OCI-LY7 (cell line): ENCODE results near the gene DLGAP4. TPM values are rescaled to one million over a fixed set of nuclear protein-coding genes. Genes with fewer than 3 reads are reported as not detected.

Experiments used
- BruUV-seq: library from RNA; stranded (reverse); fragments of 400-500 nt; replicated peaks from 2 replicates; lab custom pipeline; 2021; lab: Mats Ljungman, UMichigan
- CTCF ChIA-PET: fragments of 300-600 bp; sonication (Branson Sonifier 250); formaldehyde crosslinking; loops from one replicate; lab custom pipeline; 2022; ENCODE audit warnings: antibody characterized with exemption; ENCODE audit not compliant: unreplicated experiment; lab: Charles Lee
- POLR2A ChIA-PET: fragments of 300-600 bp; sonication (Branson Sonifier 250); formaldehyde crosslinking; loops from one replicate; lab custom pipeline; 2022; ENCODE audit warnings: antibody characterized with exemption; lab: Charles Lee
- DNase-seq: peaks from one replicate; pipeline ENCODE4 v3.0.0-alpha.2; 2015; ENCODE audit warnings: low spot score
- H2AFZ ChIP-seq: fragments of 200-600 bp; sonication (generic), shearing (Covaris generic); 2 replicates; pipeline ENCODE4 v1.6.1; 2014; ENCODE audit warnings: mild to moderate bottlenecking, antibody characterized with exemption, low read length, moderate library complexity
- H3K27ac ChIP-seq: fragments of 200-600 bp; sonication (generic); 2 replicates; pipeline ENCODE4 v1.5.1; 2014; ENCODE audit warnings: mixed run types, low read depth, mild to moderate bottlenecking, moderate library complexity, low read length, inconsistent platforms; ENCODE audit not compliant: poor library complexity, severe bottlenecking
- H3K36me3 ChIP-seq: fragments of 200-600 bp; sonication (generic); 2 replicates; pipeline ENCODE4 v1.6.1; 2014; ENCODE audit warnings: mild to moderate bottlenecking, antibody characterized with exemption, low read length, moderate library complexity, mixed read lengths; ENCODE audit not compliant: insufficient read depth
- H3K4me1 ChIP-seq: fragments of 200-600 bp; sonication (generic); 2 replicates; pipeline ENCODE4 v1.5.1; 2014; ENCODE audit warnings: mild to moderate bottlenecking, low read length; ENCODE audit not compliant: insufficient read depth, poor library complexity, severe bottlenecking
- H3K4me2 ChIP-seq: fragments of 200-600 bp; sonication (generic); 2 replicates; pipeline ENCODE4 v1.6.1; 2014; ENCODE audit warnings: mild to moderate bottlenecking, low read length
- H3K4me3 ChIP-seq: fragments of 200-600 bp; sonication (generic); 2 replicates; pipeline ENCODE4 v1.5.1; 2014; ENCODE audit warnings: mild to moderate bottlenecking, low read depth, low read length; ENCODE audit not compliant: poor library complexity, severe bottlenecking
- H3K79me2 ChIP-seq: fragments of 200-600 bp; sonication (generic); 2 replicates; pipeline ENCODE4 v1.6.1; 2016; ENCODE audit warnings: low read depth, mild to moderate bottlenecking, low read length, moderate library complexity, mixed read lengths; ENCODE audit not compliant: insufficient read depth
- H3K9me2 ChIP-seq: fragments of 200-600 bp; sonication (generic); 2 replicates; pipeline ENCODE4 v1.6.1; 2016; ENCODE audit warnings: mild to moderate bottlenecking, low read length, mixed read lengths; ENCODE audit not compliant: insufficient read depth
- H3K9me3 ChIP-seq: fragments of 200-600 bp; sonication (generic); 2 replicates; pipeline ENCODE4 v1.6.1; 2014; ENCODE audit warnings: mild to moderate bottlenecking, mixed run types, low read length, mixed read lengths
- H4K20me1 ChIP-seq: fragments of 200-600 bp; sonication (generic); 2 replicates; pipeline ENCODE4 v1.6.1; 2014; ENCODE audit warnings: mild to moderate bottlenecking, antibody characterized with exemption, low read length, moderate library complexity, mixed read lengths; ENCODE audit not compliant: insufficient read depth
- CTCF ChIP-seq: fragments of 200-600 bp; sonication (generic); conservative IDR thresholded peaks from 2 replicates; pipeline ENCODE4 v1.5.1; 2014; ENCODE audit warnings: mild to moderate bottlenecking, antibody characterized with exemption, low read length, moderate library complexity, mixed read lengths
- EZH2phosphoT487 ChIP-seq: fragments of 200-600 bp; sonication (generic); IDR thresholded peaks from 2 replicates; pipeline ENCODE4 v1.6.1; 2018; ENCODE audit warnings: low read depth, borderline replicate concordance, mild to moderate bottlenecking, mixed run types, antibody characterized with exemption, low read length, moderate library complexity, mixed read lengths
- intact Hi-C: fragments of 100-400 bp; cut with micrococcal nuclease; formaldehyde crosslinking; loops from one replicate; pipeline ENCODE4 v1.10.0; 2022; ENCODE audit not compliant: unreplicated experiment
- total RNA-seq, 2 experiments: library from RNA; depleted of rRNA in 1 of 2; stranded (reverse); fragments of >200 nt in 1 of 2; shearing (Covaris generic) in 1 of 2; gene quantifications; 2 replicates each; pipeline ENCODE4 v1.2.3, GENCODE V29; 2014 to 2022

Gene DLGAP4
- total RNA-seq, 2 experiments from 2014 or later, result 7.7 to 41.6 TPM

GRCh38 chr20:36260316-36260715 lies 45.8 kb upstream of the DLGAP4 start:
- CTCF ChIA-PET, result no interaction called here
- Histone ChIP-seq H3K36me3 (peaks cover 20% of the 10 kb centered on the region), H3K4me1 (no peaks in the 10 kb centered on the region), H3K79me2 (no peaks in the 10 kb centered on the region), H3K9me2 (no peaks in the 10 kb centered on the region), H3K27ac (no peak overlapping the region), H4K20me1 (no peaks in the 10 kb centered on the region), H3K4me3 (no peak overlapping the region), H3K9me3 (no peaks in the 10 kb centered on the region), H2AFZ (no peak overlapping the region), H3K4me2 (no peak overlapping the region)
- no TSS peak for BruUV-seq
- intact Hi-C loops, result no loop called here
- POLR2A ChIA-PET, result interaction anchor here (0.7 kb wide), 1 partner anchor 11 kb away, joined by 5 read pairs; no protein-coding TSS in a partner anchor
- DNase-seq, result no peak
- TF ChIP-seq CTCF (no peak), EZH2phosphoT487 (no peak)

- TF ChIP-seq CTCF, result no peak
- no peak for TF ChIP-seq EZH2phosphoT487
- Histone ChIP-seq H4K20me1 (no peaks in the 10 kb centered on the region), H3K4me3 (no peak overlapping the region), H3K4me1 (no peaks in the 10 kb centered on the region), H3K9me3 (no peaks in the 10 kb centered on the region), H3K4me2 (no peak overlapping the region), H2AFZ (no peak overlapping the region), H3K9me2 (no peaks in the 10 kb centered on the region), H3K79me2 (no peaks in the 10 kb centered on the region), H3K36me3 (peaks cover 8% of the 10 kb centered on the region; the same call in 1 of the 2 replicates), H3K27ac (no peak overlapping the region)
- CTCF ChIA-PET, result no interaction called here
- BruUV-seq, result no TSS peak
- DNase-seq, result no peak
- intact Hi-C loops, result no loop called here
- POLR2A ChIA-PET, result no interaction called here
Observed at GRCh38 chr20:36261389-36262105, 44.6 kb upstream of the DLGAP4 start.

- ChIA-PET CTCF (no interaction called here), POLR2A (no interaction called here)
- Histone ChIP-seq H3K9me2 (no peaks in the 10 kb centered on the region), H2AFZ (no peak overlapping the region), H3K36me3 (no peaks in the 10 kb centered on the region; the same call in 1 of the 2 replicates), H3K4me2 (no peak overlapping the region), H3K4me1 (no peaks in the 10 kb centered on the region), H3K27ac (no peak overlapping the region), H3K9me3 (no peaks in the 10 kb centered on the region), H3K4me3 (no peak overlapping the region), H4K20me1 (no peaks in the 10 kb centered on the region), H3K79me2 (no peaks in the 10 kb centered on the region)
- TF ChIP-seq CTCF, result no peak
- TF ChIP-seq EZH2phosphoT487, result no peak
- no TSS peak for BruUV-seq
- intact Hi-C loops, result no loop called here
- no peak for DNase-seq
Observed at GRCh38 chr20:36262440-36262839, 43.7 kb upstream of the DLGAP4 start.
